HG03469 (cell line): Measurements from ENCODE around the gene SPPL2A.
A peak's percentile ranks its signal among the peaks of the same experiment; 100 is the strongest.
"Not testable (repeated sequence)": the region's sequence is repeated elsewhere in the genome, so short reads cannot be mapped to it uniquely, and the experiment has no call there.

Experiments used
- ATAC-seq: cut with Tn5 transposase; IDR thresholded peaks from one replicate; pipeline ENCODE4 v1.9.1; 2021; ENCODE audit warnings: mild to moderate bottlenecking, moderate library complexity, moderate number of reproducible peaks; ENCODE audit not compliant: unreplicated experiment

The SPPL2A gene, protein sequence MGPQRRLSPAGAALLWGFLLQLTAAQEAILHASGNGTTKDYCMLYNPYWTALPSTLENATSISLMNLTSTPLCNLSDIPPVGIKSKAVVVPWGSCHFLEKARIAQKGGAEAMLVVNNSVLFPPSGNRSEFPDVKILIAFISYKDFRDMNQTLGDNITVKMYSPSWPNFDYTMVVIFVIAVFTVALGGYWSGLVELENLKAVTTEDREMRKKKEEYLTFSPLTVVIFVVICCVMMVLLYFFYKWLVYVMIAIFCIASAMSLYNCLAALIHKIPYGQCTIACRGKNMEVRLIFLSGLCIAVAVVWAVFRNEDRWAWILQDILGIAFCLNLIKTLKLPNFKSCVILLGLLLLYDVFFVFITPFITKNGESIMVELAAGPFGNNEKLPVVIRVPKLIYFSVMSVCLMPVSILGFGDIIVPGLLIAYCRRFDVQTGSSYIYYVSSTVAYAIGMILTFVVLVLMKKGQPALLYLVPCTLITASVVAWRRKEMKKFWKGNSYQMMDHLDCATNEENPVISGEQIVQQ

DNA sequence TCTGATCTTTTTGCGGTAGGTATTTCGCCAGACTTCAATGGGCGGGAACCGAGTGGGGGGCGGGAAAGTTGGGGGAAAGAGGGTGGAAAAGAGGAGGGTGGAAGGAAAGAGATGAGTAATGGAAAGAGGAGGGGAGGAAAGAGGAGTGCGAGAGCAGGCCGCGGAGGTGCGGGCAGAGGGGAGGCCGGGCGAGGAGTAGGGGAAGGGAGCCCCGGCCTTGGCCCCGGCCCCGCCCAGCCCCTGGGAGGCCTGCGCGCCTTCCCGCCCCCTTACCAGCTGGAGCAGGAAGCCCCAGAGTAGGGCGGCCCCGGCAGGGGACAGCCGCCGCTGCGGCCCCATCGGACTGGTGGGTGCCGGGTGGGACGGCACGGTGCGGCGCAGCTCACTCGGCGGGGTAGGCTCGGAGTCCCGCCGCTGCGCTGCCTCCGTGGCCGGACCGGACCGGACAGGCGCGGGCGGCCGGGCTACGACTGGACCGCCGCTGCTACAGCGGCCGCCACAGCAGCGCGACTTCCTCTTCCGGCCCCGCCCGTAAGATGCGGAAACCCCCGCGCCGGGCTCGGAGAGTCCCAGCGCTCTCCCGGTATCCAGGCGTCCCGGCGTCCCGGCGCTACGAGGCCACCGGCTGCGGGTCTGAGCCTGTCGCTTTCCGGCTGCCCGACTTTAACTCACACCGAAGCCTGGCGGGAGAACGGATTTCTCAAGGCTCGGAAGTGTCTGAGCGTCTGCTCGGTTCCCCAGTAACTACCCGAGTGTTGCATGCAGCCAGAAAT is at the start of gene SPPL2A:
Gene SPPL2A (minus strand): TSS at position 512 of the 773 bp plus-strand sequence. CDS start 173 bp downstream, at position 339.
- peak; percentile 70 for ATAC-seq

DNA sequence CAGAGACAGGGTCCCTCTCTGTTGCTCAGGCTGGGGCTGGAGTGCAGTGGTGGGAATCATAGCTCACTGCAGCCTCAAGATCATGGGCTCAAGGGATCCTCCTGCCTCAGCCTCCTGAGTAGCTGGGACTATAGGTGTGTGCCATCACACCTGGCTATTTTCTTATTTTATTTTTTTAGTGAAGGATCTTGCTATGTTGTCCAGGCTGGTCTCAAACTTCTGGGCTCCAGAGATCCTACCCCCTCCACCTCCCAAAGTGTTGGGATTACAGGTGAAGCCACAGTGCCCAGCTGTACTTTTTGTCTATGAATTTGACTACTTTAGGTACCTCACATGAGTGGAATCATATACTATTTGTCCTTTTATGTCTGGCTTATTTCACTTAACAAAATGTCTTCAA is 49.1 kb upstream of the SPPL2A start:
- ATAC-seq, result no peak

DNA sequence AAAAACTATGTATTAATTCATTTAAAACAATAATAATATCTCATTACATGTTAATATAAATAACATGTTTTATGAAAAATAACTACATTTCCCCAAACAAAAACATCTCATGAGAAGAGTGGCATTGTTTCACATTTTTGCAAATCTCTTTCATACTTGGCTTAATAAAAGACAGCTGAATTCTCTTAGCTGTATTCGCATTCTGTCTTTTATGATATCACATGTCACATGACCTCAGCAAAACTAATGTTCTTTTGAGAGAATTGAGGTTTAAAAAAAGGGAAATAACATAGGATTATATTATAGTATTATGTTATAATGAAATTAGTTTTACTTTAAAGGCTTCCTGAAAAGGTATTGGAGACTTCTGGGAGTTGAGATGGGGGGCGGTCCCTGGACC is 48.4 kb upstream of the SPPL2A start:
- ATAC-seq, result no peak

DNA sequence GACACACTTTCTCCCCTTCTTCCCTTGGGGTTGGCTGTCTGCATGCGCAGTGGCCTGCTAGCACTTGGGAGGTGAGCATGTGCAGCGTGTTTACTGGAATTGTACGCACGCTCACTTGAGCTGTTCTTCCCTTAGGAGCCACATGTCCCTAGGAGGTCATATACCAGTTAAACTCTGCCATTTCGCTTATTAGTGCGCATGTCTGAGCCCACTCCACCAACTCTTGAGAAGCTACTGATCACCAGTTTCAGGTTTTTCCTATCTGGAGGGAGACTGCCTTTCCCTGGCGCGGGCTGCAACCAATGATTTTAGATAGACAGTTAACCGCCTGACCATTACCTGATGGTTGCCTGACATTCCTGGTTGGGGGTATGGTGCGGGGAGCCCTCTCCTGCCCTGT is 47.6 kb upstream of the SPPL2A start:
- ATAC-seq, result no peak

DNA sequence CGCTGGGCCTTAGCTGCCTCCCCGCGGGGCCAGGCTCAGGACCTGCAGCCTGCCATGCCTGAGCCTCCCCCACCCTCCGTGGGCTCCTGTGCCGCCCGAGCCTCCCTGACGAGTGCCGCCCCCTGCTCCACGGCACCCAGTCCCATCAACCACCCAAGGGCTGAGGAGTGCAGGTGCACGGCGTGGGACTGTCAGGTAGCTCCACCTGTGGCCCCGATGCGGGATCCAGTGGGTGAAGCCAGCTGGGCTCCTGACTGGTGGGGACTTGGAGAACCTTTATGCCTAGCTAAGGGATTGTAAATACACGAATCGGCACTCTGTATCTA is 46.6 kb upstream of the SPPL2A start:
- ATAC-seq, result not testable (repeated sequence)

DNA sequence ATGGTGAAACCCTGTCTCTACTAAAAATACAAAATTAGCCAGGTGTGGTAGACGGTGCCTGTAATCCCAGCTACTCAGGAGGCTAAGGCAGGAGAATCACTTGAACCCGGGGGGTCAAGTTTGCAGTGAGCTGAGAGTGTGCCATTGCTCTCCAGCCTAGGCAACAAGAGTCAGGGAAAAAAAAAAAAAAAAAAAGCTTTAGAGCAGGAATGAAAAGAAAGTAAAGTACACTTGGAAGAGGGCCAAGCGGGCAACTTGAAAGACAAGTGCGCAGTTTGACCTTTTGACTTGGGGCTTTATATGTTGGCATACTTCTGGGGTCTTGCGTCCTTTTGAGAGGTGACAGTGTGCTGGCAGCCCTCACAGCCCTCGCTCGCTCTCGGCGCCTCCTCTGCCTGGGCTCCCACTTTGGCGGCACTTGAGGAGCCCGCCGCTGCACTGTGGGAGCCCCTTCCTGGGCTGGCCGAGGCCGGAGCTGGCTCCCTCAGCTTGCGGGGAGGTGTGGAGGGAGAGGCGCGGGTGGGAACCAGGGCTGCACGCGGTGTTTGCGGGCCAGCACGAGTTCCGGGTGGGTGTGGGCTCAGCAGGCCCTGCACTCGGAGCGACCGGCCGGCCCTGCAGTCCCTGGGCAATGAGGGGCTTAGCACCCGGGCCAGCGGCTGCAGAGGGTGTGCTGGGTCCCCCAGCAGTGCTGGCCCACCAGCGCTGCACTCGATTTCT is 46.1 kb upstream of the SPPL2A start:
- not testable (repeated sequence) for ATAC-seq

DNA sequence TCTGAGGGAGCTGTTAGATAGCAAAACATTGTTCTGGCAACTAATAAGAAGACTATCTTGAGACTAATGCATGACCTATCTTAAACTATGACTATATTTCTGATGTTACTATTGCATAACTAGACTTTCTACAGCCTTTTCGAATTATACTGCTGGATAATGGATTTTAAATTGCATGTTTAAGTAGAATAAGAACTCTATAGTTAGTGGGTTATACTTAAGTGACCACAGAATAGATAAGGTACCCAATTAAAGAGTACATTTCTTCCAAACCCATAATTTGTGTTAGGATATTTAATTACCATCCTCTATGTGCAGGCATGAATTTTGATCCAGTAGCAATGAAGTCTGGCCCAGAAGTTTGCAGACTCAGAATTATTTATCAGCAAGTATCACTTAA is 44.6 kb upstream of the SPPL2A start:
- ATAC-seq, result no peak

DNA sequence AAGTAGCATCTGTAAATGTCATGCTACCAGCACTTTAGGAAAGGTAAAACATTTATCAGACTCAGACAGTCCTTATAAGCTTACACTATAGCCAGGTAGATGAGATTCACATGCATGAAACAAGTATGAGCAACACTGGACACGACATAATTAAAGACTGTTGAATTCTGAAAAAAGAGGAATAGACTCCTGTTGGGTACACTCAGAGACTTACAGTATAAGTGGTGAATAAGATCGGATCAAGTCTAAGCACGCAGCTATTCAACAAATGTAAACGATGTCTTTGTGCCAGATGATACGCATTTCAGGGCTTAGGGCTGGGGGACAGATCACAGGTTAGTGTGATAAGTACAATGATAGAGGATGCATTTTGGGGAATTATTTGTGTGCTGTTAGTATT is 43.2 kb upstream of the SPPL2A start:
- no peak for ATAC-seq

DNA sequence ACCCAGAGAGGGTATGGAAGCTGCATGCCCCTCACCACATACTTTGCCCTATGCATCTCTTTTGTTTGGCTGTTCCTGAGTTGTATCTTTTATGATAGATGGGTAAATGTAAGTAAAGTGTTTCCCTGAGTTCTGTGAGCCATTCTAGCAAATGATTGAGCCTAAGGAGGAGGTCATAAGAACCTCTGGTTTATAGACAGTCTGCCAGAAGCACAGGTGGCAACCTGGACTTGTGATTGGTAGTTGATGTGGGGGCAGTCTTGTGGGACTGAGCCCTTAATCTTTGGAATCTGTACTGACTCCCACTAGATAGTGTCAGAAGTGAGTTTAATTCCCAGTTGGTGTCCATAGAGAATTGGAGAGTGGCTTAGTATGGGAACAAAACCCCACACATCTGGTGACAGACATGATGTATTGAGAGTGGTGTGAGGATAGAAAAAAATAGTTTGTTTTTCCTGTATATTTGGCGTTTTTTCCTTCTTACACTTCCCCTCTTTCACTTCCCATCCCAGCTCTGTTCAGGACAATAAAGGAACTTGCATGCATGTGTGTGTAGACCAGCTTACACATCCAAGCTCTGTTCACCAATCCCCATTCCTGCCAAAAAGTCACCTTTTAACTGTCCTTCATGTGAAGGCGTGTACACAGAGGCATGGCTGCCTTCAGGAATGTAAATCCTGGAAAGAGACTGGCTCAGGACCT is 38.1 kb upstream of the SPPL2A start:
- no peak for ATAC-seq

DNA sequence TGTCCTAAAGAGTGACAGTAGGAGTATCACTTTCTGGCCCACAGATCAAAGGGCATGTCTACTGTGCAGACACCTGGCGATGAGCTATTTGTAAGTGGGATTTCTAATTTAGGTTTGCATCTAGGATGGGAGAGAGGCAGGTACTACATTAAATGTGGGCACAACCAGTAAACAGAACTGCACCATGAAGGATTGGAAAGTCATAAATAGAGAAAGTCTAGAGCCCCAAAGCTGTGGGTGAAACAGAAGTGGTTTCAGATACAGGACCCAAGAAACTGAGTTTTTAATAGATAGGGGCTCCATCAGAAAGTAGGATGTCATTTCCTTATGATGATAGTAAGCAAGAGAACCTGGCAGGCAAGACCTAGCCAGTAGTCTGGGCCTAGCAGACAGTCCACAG is 35.2 kb upstream of the SPPL2A start:
- ATAC-seq, result no peak

DNA sequence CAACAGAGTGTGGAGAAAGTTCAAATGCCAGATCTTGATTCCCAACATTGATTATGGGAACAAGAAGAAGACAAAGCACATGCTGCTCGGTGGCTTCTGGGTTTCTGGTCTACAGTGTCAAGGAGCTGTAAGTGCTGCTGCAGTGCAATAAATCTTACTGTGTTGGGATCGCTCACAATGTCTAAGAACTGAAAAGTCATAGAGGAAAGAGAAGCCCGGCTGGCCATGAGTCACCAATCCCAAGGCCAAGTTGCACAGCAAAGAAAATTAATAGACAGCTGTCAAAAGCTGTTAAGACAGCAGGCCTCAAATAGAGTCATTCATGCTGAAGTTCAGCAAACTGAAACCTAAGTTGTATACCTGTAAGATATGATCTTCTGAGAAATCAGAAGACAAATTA is 33.2 kb upstream of the SPPL2A start:
- no peak for ATAC-seq

DNA sequence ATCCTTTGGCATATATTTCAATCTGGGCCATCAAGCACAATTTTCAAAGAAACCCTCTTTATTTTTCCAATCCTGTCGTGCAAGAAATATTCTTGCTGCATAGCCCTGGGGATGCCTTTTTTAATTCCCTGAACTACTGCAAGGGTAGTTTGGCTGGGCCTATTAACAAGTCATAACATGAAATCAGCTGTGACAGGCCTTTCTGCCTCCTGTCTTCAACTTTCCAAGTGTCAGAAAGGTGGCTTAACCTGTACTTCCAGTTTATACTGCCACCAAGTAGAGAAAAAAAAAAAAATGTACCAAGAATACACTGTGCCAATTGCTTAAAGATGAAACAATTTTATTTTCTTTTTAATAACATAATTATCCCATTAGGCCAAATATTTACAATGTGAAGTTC is 32.4 kb upstream of the SPPL2A start:
- no peak for ATAC-seq

DNA sequence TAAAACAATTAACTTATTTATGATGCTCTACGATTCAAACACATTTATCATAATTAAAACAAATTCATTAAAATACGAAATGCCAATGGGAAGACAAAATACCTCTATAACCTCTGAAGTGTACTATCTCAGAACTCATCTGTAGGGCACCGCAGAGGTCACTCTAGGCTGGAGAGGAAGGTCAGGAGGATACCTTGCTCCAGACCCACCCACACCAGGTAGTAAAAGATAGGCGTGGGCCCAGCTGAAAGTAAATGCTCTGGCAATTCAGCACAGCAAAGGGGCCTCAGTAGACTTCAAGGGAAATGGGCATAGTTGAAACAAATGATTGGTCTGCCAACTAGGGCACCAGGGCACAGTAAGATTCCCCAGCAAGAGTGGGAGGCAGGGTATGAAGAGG is 26.0 kb upstream of the SPPL2A start:
- ATAC-seq, result no peak

DNA sequence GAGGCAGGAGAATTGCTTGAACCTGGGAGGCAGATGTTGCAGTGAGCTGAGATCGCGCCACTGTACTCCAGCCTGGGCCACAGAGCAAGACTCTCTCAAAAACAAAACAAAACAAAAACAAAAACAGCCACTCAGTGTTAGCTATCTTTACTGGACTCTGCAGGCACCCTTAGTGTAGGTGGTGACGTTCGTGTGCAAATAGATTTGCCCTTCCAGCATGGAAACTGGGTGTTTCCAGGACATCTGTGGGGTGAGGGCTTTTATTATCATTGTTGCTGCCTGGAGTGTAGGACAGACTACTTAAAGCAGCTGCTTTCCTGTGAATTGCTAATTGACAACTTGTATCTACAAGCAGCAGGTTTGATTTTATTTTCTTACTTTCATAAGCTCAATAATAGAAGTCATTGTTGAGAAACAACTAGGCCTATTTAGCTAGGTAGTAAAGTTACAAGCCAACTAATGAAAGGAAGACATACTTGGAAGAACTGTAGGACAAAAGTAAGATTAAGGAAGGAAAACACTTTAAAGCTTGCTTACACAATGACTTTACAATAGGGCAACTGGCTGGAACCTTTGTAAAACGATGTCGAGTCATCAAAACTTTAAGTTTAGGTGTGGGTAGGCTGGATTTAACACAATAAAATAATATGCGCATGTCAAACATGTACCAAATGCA is 25.4 kb upstream of the SPPL2A start:
- no peak for ATAC-seq

DNA sequence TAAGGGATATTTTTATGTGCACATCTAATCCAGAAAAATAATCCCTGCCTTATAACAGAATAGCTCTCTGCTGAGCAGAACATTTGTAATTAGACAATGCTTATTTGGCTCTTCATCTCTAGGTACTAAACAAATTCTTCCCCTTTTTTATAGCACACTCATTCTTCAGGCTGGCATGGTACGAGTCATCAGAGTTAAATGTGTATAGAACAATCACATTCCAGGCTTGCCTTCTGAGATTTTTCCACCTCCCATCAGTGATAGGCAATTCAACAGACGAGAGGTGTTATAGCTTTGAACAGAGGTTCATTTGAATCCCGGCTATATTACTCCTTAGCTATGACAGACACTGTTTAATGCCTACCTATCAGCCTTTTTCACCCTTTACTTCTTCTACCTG is 21.4 kb upstream of the SPPL2A start:
- no peak for ATAC-seq

DNA sequence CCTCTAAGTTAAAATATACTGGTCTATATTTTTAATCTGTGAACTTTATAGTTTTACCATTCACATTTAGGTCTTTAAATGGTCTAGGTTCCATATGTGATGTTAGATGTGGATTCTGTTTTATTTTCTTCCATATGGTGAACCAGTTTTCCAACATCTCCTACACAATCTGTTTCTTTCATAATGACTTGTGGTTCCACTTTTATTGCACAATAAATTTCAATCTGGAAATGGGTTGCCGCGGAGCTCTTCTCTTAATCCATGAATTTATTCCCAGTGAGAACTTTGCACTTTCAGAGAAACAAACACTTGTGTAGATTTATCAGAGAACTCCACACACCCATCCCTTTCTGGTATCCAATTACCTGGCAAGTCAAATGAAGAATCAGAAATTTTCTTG is 20.9 kb upstream of the SPPL2A start:
- ATAC-seq, result no peak

DNA sequence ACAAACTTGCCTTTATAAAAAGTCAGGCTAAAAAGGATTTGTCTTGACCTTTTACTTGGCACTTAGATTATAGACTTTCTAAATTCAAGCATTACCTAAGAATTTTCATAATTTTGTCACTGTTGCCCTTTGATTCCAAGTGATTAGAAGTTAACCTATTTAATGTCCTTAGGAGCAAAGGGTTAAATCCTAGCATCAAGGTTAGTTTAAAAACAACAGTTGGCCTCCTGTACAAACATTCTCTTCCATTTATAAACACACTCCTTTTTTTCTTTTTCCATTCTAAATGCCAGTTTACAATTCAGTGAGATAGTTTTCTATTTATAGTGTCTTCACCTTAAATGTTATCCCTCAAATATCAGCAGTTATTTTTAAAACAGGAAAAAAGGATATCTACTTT is 18.4 kb upstream of the SPPL2A start:
- ATAC-seq, result no peak

DNA sequence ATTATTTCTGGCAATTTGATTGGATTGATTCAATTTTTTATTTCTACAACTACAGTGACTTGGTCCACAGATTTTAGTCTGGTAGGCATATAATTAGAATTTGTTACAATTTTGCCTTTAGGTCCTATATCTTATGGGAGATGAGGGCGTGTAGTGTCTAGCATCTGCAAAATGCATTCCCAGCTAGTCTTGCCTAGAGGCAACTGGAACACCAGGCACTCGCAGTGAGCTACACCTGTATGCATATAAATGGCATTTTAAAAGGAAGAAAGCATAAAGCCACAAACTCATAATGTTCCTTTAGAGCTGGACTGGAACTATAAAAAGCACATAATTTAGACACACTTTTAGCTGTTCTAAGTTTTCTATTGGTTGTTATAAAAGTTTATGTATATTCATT is 17.9 kb upstream of the SPPL2A start:
- no peak for ATAC-seq

DNA sequence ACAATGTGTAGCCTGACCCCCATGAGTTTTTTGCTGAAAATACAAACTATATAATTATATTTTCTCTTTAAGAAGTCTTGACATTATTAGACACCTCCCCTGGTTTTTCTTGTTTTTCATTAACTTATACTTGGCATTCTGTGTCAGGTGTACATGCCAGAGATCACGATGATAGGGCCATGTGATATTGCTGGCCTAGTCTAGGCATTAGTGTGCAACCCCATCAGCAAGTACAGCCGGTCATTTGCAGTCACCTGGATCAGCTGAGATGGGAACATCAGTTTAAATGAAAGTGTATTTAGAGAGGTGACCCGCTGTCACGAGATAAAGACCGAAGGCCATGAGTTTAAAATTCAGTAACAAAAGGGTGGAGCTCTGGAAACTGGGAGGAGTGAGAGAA is 12.6 kb upstream of the SPPL2A start:
- ATAC-seq, result no peak

DNA sequence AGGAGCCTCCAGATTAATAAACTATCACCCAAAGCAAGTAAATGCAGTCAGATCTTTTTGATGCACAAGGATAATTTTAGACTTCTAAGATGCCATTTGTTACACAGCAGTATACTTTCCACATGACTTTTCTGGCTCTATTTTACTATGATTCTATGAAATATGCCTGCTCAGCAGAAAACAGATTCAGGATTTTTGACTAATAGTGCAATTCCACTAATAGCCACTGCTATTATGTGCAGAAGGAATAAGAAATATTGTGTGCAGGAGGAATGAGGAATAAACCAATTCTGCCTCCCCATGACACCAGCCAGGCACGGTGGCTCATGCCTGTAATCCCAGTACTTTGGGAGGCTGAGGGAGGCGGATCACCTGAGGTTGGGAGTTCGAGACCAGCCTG is 11.5 kb upstream of the SPPL2A start:
- no peak for ATAC-seq
